GM06990 (cell line): ENCODE data around the gene HIPK2.

Experiments
- DNase-seq: peaks from one replicate; pipeline ENCODE4 v3.0.0-alpha.2; 2011; ENCODE audit not compliant: insufficient read length; ENCODE audit errors: extremely low read depth
- H3K27me3 ChIP-seq: replicated peaks from 2 replicates; pipeline ENCODE4 v1.6.0; 2011; ENCODE audit warnings: low read length; ENCODE audit not compliant: control insufficient read depth, insufficient read depth
- H3K36me3 ChIP-seq: 2 replicates; pipeline ENCODE4 v1.5.1; 2011; ENCODE audit warnings: low read length; ENCODE audit not compliant: control insufficient read depth, insufficient read depth
- H3K4me3 ChIP-seq: replicated peaks from 2 replicates; pipeline ENCODE4 v1.5.1; 2011; ENCODE audit warnings: low read depth, mild to moderate bottlenecking, control low read depth, low read length
- CTCF ChIP-seq: IDR thresholded peaks from 2 replicates; pipeline ENCODE4 v1.5.1; 2011; ENCODE audit warnings: low read length, control low read depth, mild to moderate bottlenecking, inconsistent platforms; ENCODE audit not compliant: insufficient read depth, poor library complexity, severe bottlenecking

Gene HIPK2

GRCh38 chr7:139543801-139544603 is 233.8 kb downstream of the HIPK2 start:
- Histone ChIP-seq H3K27me3 (no peaks in the 10 kb centered on the region; the same call in 1 of the 2 replicates), H3K4me3 (no peak overlapping the region), H3K36me3 (no peaks in the 10 kb centered on the region)
- no peak for TF ChIP-seq CTCF
- DNase-seq: no peak

- H3K4me3 ChIP-seq: no peak overlapping the region
- H3K36me3 ChIP-seq: no peaks in the 10 kb centered on the region
- TF ChIP-seq CTCF: no peak
- no peak for DNase-seq
- H3K27me3 ChIP-seq: no peaks in the 10 kb centered on the region; the same call in 1 of the 2 replicates
Observed at GRCh38 chr7:139542308-139543151, 235.3 kb downstream of the HIPK2 start.

GRCh38 chr7:139541600-139542307 is 236.0 kb downstream of the HIPK2 start:
- Histone ChIP-seq H3K4me3 (no peak overlapping the region), H3K27me3 (no peaks in the 10 kb centered on the region), H3K36me3 (no peaks in the 10 kb centered on the region)
- no peak for TF ChIP-seq CTCF
- no peak for DNase-seq

- H3K27me3 ChIP-seq: no peaks in the 10 kb centered on the region
- DNase-seq: no peak
- no peak for TF ChIP-seq CTCF
- H3K36me3 ChIP-seq: no peaks in the 10 kb centered on the region
- H3K4me3 ChIP-seq: no peak overlapping the region
Observed at GRCh38 chr7:139540203-139540602, 237.6 kb downstream of the HIPK2 start.

- Histone ChIP-seq H3K4me3 (no peak overlapping the region), H3K36me3 (no peaks in the 10 kb centered on the region), H3K27me3 (no peaks in the 10 kb centered on the region)
- no peak for DNase-seq
- no peak for TF ChIP-seq CTCF
Observed at GRCh38 chr7:139538881-139539635, 238.7 kb downstream of the HIPK2 start.
